Breast epithelium (tissue), 3 donors: ENCODE measurements around the gene NPHP3.

ENCODE experiments used
- POLR2AphosphoS5 ChIP-seq, 3 donors: sonication (generic); formaldehyde crosslinking; IDR thresholded peaks; one replicate each; pipeline ENCODE4 v1.6.1; 2017; ENCODE audit warnings: antibody characterized with exemption in 3 of 3
- TF ChIP-seq, protein P1 (sequence below), 3 donors: fragments of 450-650 bp; IDR thresholded peaks; one replicate each; pipeline ENCODE4 v1.5.1; 2016 to 2017; ENCODE audit warnings: antibody characterized with exemption in 3 of 3, mild to moderate bottlenecking in 3 of 3, moderate library complexity in 3 of 3

DNA sequence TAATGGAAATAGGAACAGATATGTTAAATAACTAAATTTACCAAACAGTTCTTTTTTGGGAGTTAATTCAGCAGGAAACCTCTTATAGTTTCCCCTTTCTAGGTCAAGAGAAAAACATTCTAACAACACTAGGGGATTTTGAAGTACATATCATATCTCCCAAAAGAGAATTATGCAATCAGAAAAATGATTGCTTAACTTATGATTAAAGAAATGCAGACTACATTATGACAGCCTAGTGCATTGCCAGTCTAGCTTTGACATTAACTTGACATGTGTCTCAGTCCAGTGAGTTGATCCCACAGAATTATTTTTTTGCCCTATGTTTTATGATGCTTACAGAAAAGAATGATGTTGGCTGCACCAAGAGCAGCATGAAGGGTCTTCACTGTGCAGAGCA lies 31.7 kb upstream of the NPHP3 start:
- TF ChIP-seq, protein P1, sequence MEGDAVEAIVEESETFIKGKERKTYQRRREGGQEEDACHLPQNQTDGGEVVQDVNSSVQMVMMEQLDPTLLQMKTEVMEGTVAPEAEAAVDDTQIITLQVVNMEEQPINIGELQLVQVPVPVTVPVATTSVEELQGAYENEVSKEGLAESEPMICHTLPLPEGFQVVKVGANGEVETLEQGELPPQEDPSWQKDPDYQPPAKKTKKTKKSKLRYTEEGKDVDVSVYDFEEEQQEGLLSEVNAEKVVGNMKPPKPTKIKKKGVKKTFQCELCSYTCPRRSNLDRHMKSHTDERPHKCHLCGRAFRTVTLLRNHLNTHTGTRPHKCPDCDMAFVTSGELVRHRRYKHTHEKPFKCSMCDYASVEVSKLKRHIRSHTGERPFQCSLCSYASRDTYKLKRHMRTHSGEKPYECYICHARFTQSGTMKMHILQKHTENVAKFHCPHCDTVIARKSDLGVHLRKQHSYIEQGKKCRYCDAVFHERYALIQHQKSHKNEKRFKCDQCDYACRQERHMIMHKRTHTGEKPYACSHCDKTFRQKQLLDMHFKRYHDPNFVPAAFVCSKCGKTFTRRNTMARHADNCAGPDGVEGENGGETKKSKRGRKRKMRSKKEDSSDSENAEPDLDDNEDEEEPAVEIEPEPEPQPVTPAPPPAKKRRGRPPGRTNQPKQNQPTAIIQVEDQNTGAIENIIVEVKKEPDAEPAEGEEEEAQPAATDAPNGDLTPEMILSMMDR (IDR thresholded peaks at IDR 0.05) = no peak
- no peak for TF ChIP-seq POLR2AphosphoS5 (IDR thresholded peaks at IDR 0.05)
